Measurements from ENCODE around the gene MARCHF9. TPM values are rescaled to one million over a fixed set of nuclear protein-coding genes. Genes with fewer than 3 reads are reported as not detected.
"Not testable (repeated sequence)": the region's sequence is repeated elsewhere in the genome, so short reads cannot be mapped to it uniquely, and the experiment has no call there.

MARCHF9 gene
- total and polyA plus RNA-seq, 9 donors: 5.0 to 15.2 (median 7.7) TPM

DNA sequence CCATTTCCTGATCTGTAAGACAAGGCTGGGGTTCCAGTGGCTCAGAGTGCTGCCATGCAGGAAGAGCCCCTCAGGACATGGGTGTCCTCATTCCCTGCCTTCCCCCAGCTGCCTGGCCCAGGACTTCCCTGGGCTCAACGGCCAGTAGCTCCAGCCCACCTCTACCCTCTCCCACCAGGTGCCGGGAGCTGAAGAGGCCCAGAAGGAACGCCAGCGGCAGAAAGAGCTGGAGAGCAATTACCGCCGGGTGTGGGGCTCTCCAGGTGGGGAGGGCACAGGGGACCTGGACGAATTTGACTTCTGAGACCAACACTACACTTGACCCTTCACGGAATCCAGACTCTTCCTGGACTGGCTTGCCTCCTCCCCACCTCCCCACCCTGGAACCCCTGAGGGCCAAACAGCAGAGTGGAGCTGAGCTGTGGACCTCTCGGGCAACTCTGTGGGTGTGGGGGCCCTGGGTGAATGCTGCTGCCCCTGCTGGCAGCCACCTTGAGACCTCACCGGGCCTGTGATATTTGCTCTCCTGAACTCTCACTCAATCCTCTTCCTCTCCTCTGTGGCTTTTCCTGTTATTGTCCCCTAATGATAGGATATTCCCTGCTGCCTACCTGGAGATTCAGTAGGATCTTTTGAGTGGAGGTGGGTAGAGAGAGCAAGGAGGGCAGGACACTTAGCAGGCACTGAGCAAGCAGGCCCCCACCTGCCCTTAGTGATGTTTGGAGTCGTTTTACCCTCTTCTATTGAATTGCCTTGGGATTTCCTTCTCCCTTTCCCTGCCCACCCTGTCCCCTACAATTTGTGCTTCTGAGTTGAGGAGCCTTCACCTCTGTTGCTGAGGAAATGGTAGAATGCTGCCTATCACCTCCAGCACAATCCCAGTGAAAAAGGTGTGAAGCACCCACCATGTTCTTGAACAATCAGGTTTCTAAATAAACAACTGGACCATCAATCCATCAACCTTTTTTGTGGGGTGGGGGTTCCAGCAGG lies 34.0 kb upstream of the MARCHF9 start:
- intact Hi-C loops (cut with DNase I): no loop called here
- TF ChIP-seq EP300 (IDR thresholded peaks at IDR 0.05): no peak
- TF ChIP-seq, protein P1, sequence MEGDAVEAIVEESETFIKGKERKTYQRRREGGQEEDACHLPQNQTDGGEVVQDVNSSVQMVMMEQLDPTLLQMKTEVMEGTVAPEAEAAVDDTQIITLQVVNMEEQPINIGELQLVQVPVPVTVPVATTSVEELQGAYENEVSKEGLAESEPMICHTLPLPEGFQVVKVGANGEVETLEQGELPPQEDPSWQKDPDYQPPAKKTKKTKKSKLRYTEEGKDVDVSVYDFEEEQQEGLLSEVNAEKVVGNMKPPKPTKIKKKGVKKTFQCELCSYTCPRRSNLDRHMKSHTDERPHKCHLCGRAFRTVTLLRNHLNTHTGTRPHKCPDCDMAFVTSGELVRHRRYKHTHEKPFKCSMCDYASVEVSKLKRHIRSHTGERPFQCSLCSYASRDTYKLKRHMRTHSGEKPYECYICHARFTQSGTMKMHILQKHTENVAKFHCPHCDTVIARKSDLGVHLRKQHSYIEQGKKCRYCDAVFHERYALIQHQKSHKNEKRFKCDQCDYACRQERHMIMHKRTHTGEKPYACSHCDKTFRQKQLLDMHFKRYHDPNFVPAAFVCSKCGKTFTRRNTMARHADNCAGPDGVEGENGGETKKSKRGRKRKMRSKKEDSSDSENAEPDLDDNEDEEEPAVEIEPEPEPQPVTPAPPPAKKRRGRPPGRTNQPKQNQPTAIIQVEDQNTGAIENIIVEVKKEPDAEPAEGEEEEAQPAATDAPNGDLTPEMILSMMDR (IDR thresholded peaks at IDR 0.05): no peak
- 79 to 82% (median 80%) methylated on average over 9 to 11 of the region's 11 CpGs for WGBS, 3 donors
- no peak for DNase-seq
- Histone ChIP-seq H3K4me3 (no peak overlapping the region), H3K27me3 (no peaks in the 10 kb centered on the region), H3K9me3 (no peaks in the 10 kb centered on the region), H3K27ac (no peak overlapping the region), H3K4me1 (ENCODE audit: insufficient read depth) (peaks cover 1% of the 10 kb centered on the region), H3K36me3 (no peaks in the 10 kb centered on the region)

DNA sequence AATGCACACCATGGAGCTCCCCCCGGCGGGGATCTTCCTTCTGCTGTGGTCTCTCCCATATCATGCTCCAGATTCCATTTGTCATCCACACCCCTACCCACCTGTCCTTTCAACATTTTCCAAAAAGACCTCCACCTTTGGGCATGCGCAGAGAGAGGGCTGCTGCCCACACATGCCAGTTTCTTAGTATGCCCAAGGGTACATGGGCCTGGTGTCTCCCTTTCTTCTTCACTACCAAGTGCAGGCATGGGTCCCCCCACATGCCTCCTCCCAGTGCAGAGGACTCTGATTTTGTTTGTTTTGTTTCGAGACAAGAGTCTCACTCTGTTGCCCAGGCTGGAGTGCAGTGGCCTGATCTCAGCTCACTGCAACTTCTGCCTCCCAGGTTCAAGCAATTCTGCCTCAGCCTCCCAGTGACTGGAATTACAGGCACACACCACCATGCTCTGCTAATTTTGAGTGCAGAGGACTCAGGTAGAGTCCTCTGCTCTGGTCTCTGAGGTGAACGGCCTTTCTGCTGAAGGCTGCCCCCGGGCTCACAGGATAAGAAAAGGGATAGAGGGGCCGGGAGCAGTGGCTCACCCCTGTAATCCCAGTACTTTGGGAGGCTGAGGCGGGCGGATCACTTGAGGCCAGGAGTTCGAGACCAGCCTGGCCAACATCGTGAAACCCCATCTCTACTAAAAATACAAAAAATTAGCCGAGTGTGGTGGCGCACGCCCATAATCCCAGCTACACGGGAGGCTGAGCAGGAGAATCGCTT lies 32.9 kb upstream of the MARCHF9 start:
- H3K27me3 ChIP-seq; H3K4me1 ChIP-seq (ENCODE audit: insufficient read depth); DNase-seq; H3K9me3 ChIP-seq; intact Hi-C loops (cut with DNase I); H3K4me3 ChIP-seq; H3K27ac ChIP-seq; H3K36me3 ChIP-seq: not testable (repeated sequence)
- WGBS, 3 donors: 92 to 94% (median 92%) methylated on average over 16 of the region's 16 CpGs

DNA sequence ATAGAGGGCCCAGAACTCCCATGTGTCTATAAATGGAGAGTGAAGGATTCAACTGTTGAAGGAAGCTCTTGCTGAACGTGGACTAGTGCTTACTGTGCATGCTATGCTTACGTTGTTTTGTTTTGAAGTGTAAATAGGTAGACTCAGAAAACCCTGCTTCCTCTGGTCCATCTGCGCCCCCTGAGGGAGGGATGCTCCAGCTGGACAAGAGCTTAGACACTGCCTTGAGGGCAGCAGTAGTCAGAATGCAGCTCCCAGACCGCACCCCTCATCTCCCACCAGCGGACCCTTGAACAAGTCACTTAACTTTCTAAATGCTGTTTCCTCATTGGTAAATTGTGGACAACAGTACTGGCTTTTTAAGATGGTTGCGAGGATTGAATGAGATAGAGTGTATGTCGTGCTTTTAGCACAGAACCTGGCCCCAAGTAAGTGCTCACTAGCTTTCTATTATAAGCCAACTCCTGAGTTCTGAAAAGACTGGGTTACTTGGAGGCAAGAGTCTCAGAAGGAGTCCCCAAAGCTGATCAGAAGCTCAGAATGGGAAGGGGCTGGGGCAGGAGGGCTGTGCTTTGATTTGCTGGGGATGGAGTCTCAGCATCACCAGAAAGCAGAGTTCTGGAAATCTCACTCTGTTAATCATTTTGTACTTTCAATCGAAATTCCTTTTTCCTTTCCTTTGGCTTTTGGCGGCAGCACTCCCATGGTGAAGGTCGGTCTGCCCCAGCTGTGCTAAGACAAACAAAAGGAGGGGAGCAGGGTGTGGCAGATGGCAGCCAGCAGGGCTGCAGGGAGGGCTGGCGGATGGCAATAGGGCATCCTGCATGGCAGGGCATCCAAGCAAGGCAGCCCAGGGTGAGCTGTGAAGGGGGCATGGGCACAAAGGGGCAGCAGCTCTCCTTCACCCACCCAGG lies 31.9 kb upstream of the MARCHF9 start:
- TF ChIP-seq EP300 (IDR thresholded peaks at IDR 0.05) (no peak), POLR2A (IDR thresholded peaks at IDR 0.05) (no peak)
- TF ChIP-seq, protein P1 (IDR thresholded peaks at IDR 0.05): no peak
- 31 to 43% (median 34%) methylated on average over 11 of the region's 11 CpGs for WGBS, 3 donors
- Histone ChIP-seq H3K27ac (no peak overlapping the region), H3K4me1 (ENCODE audit: insufficient read depth) (peaks cover 7% of the 10 kb centered on the region), H3K9me3 (no peaks in the 10 kb centered on the region), H3K4me3 (no peak overlapping the region), H3K27me3 (no peaks in the 10 kb centered on the region), H3K36me3 (no peaks in the 10 kb centered on the region)
- intact Hi-C loops (cut with DNase I): no loop called here
- DNase-seq: no peak

DNA sequence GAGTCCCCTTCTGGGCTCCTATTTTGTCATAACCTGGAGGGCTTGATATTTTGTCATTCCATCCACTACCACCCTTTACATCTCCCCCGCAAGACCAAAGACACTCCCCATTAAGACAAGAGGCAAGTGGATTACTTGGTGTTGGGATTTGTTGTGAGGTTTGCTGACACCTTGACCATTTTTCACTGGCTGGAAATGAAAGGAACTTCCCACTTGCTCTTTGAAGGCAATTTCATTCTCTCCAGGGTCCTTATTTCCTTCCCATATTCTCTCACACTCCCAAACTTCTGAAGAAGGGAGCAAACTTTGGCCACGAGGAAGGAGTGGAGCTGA lies 31.3 kb upstream of the MARCHF9 start:
- intact Hi-C loops (cut with DNase I): no loop called here
- Histone ChIP-seq H3K27me3 (no peaks in the 10 kb centered on the region), H3K36me3 (no peaks in the 10 kb centered on the region), H3K4me1 (ENCODE audit: insufficient read depth) (peaks cover 7% of the 10 kb centered on the region), H3K4me3 (no peak overlapping the region), H3K9me3 (no peaks in the 10 kb centered on the region), H3K27ac (no peak overlapping the region)
- no peak for DNase-seq
- 32 to 58% (median 43%) methylated on average over 2 of the region's 2 CpGs for WGBS, 3 donors
- TF ChIP-seq EP300 (IDR thresholded peaks at IDR 0.05) (no peak), POLR2A (IDR thresholded peaks at IDR 0.05) (no peak)
- TF ChIP-seq, protein P1 (IDR thresholded peaks at IDR 0.05): no peak

Data from ovary (tissue), 9 donors.